Bone marrow (tissue), 2 donors: Measurements from ENCODE around the gene IFNGR1.

Experiments
- DNase-seq, 2 donors: peaks; one replicate each; lab custom pipeline; 2025; lab: John Stamatoyannopoulos, UW

IFNGR1 gene

DNA sequence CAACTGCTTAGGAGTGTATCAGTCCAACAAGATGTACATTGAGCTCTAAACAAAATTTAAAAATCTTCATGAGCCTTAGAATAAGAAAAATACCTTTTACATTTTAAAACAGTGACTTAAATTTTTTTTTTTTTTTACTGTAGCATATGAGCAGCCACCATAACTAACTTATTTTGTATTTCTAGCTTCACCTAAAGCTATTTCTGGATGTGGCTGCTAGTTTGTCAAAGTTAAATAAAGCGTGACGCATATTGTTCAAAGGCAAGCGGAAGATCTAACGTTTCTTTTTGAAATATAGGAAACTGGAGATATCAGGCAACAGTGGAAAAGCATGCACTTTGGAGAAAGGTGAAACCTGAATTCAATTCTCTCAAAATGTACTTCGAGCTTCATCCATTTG lies 42.5 kb downstream of the IFNGR1 start:
- no peak for DNase-seq

DNA sequence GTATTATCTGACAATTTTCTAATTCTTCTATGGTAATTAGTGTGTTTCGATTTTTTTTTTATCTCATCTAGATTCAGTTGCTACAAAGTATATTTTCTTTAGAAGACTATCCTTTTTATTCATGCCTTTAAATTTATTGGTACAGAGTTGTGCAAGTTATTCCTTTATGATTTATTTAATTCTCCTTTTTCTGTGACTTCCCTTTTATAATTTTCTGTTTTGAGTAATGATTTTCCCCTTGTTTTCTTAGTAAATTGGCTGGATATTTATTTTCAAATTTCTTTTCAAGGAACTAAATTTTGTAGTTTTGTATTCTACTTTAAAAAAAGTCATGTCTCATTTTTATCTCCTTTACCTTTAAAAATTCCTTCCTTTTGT lies 43.3 kb downstream of the IFNGR1 start:
- no peak for DNase-seq

DNA sequence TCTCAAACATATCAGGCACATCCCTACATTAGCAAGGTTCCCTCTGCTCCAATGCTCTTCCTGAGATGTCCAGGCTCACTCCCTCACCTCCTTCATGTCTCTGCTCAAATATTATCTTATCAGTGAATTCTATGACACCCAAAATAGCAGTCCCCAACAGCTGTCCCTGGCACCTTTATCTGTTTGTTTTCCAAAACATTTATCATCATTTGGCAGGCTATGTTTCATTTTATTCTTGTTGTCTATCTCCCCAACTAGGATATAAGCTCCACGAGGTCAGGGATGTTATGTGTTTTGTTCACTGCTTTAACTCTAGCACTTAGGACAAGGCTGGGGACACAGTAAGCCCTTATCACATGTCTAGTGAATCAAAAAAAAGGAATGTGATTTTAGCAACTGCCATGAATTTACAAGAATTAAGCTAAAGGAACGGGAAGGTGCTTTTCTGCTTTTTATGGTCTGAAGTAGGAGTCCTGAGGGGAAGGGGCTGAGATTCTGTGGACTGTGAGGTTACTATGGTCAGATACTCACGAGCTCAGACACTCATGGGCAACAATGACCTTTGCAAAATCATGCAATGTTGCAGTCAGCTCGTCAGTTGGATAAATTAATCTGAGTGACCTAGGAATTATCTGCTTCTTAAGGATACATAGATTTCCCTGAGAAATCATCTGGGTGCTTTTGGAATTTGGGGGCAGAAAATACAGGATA lies 43.9 kb downstream of the IFNGR1 start:
- DNase-seq = no peak

DNA sequence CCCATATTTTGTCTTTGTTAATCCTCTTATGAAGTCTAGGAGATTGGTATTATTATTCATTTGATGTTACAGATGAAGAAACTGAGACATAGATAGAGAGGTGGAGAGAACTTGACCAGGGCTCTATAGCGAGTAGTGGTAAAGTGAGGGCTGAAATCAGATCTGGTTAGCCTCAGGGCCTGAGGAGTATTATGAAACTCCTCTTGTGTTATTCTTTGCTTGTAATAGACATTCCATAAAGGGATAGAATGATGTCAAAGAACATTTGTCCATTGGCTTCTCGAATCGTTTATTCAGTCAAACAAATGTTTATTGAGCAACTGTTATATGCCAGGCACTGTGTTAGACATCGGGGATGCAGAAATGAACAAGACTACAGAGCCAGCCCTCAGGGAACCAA lies 45.7 kb downstream of the IFNGR1 start, which contains the start of gene IL22RA2:
Gene IL22RA2, minus strand, starts transcription at position 144 of the 400 bp plus-strand sequence. CDS start 11,895 bp downstream, outside the sequence.
- no peak for DNase-seq

DNA sequence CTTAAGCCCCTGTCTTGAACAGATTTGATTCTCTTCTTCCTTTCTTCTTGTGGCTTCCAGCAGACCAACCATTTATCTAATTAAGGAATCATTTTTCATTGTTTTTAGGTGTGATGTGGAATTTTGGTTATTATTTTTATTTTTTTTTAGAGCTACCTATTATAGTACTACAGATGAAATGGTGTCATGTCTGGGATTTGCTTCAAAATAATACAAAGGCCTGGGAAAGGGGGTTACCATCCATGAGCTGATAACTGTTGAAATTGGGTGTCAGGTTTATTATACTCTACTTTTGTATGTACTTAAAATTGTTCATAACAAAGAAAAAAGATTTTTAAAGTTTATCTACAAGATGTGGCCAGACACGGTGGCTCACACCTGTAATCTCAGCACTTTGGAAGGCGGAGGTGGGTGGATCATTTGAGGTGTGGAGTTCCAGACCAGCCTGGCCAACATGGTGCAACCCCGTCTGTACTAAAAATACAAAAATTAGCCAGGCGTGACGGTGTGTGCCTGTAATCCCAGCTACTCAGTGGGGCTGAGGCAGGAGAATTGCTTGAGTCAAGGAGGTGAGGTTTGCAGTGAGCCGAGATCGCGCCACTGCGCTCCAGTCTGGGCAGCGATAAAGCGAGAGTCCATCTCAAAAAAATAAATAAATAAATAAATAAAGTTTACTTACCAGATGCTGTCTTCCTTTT lies 46.3 kb downstream of the IFNGR1 start:
- no peak for DNase-seq

DNA sequence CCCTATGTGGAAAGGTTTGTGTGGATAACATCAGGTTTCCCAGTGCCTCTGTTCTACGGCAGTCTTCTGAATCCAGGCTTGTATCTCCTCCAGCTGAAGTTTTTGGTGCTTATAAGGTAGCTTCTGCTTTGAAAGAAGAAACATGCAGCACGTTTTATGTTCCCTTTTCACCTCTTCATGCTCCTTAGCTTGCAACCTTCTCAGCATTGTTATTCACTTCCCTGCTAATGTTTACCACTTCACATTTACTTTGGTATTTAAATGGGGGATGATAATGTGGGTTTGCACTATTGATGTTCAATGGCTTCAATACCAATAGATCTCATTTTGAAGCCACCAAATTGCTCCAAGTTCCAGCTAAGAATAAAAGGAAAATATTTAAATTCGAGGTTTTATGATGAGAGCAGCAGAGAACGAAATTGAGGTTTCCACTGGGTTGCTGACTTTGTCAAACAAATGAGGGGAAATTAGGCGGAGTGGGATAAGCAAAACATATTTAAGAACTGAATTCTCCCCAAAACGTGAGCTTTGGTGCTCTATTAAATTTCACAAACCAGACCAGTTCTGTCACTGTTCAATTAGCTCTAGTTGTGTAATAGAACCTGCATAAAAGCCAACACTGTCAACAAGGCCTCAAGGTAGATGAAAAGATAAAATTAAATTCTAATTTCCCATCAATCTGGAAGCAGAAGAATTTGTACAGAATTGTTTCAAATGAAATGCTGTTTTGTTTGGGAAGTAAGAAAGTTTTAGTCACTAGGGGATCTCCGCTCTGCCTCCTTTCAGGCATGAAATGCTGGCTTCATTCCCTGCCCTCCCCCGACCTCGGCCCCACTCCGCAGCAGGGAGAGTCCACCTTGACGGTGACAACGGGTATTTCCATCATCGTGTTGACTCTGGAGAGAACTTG lies 47.1 kb downstream of the IFNGR1 start:
- DNase-seq = no peak

DNA sequence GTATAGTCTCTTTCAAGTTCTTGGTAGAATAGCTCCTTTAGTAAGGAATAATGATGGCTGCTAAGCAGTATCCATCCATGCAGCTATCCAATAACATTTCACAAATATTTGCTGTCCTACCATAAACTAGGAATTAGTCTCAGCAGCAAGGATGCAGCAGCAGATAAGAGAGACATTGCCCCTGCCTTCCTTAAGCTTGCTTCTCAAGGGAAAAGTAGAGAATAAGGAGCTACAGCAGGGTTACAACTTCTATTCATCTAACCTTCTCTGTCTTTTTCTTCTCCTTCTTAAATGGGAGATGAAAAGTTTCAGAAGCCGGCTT lies 48.2 kb downstream of the IFNGR1 start:
- DNase-seq = no peak

DNA sequence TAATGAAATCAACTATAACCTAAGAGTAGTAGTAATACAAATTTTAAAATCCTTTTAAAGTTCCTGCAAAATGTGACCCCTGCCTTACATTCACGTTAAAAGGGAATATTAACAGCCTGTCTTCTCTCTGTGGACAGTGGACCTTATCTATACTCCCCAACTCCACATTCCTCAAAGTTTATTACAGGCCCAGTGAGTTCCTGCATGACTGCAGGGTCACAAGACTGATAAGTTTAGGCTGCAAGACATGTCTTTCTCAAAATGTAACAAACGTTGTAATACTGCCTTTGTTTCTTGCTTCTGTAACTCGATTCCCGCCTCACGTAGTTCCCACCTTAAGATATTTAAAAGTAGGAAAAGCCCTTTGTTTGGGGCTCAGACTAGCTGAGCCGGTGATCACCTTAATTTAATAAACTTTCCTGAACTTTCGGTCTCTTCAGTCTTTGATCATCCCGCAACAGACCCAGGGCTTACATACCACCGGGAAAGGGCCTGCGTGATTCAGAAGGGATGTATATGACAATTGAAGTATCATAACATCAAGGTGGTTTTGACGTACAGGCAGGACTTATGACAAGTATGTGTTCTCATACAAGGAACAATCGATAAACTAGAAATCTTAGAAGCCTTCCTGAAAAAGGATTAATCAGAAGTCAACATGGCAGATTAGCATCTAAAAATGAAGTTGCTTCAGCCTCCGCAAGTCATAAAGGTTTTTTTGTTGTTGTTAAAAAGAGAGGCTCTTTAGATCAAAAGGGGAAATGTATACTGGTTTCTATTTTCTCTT lies 48.7 kb downstream of the IFNGR1 start:
- no peak for DNase-seq

DNA sequence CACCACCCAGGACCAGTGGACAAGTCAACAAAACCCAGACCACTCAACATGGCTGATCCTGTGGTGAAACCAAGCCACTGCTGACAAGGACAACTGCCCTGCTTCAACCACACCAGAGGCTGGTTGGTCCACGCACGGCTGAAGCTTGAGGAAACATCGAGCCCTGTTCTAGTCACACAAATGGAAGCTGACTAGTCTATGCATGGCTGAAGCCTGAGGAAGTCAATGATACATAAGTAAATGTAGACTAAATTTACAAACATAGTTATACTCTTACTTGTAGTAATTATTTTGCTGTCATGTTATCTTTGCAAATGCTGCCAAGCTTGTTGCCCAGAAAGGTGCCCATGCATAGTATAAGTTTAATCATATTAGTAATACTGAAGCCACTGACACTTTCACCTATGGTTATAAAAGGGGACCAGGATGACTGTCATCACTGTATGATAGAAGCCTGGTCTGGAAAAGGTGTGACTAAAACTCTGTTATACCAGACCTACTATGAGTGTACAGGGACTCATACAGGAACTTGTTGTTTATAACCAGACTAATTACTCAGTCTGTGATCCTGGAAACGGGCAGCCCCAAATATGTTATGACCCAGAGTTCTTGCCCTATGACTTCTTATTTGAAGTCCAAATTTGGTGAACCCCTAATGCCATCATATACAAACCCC lies 51.3 kb downstream of the IFNGR1 start:
- DNase-seq = no peak

DNA sequence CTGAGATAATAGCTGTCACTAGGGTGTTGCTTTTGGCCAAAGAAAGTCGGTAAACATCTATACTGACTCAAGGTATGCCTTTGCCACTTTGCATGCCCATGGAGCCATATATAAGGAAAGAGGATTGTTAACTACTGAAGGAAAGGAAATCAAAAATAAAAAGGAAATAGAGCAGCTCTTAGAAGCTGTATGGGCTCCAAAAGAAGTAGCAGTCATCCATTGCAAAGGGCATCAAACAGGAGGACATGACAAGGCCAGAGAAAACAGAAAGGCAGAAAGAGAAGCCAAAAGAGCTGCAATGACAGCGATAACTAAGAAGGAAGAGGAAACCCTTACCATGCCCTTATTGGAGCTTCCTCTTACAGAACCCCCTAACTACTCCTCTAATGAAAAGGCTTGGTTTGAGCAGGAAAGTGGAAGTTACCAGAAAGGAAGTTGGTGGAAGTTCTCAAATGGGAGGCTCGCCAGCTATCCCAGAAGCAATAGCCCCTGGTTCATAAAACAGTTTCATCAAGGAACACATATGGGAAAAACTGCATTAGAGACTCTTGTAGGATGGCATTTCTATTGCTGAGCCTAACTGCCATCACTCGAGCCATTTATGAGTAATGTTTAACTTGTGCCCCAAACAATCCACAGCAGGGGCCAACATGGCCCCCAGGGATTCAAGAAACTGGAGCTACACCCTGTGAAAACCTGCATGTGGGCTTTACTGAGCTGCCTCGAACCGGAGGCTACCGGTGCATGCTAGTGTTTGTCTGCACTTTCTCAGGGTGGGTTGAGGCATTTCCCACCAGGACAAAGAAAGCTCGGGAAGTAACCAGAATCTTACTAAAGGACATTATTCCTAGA lies 52.7 kb downstream of the IFNGR1 start:
- peak in 1 of 2 donors; percentile 23 for DNase-seq

DNA sequence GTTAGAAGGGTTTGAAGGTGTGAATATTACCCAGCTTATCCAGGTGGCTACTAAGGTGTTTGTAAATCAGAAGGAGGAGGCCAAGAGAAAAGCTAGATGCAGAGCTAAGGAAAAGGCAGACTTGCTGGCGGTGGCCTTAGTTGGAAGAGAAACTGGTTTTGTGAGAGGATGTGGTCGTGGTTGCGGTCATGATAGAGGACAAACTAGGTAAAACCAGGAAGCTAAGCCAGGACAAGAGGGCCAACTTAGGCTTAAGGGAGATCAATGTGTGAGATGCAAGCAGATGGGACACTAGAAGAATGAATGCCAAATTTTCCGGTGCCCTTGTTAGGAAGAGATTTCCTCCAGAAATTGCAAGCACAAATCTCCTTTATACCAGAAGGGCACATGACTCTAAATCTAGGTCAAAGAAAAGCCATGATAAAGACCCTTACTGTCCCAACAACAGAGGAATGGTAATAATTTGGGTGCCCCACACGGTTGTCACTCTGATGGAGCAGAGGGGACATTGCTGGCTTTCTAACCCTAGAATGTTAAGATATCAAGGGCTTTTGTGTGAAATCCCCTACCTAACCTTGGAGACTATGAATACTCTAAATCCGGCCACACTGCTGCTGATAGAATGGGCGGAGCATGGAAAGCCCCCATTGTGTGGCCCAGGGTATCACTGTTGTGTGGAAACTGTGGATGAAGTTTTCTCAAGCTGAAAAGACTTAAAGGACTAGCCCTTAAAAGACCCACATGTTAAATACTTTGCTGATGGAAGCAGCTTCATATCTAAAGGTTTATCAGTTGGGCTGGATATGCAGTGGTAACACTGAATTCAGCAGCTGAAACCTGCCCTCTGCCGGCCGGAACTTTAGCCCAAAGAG lies 53.6 kb downstream of the IFNGR1 start:
- DNase-seq = peak in 1 of 2 donors; percentile 11

DNA sequence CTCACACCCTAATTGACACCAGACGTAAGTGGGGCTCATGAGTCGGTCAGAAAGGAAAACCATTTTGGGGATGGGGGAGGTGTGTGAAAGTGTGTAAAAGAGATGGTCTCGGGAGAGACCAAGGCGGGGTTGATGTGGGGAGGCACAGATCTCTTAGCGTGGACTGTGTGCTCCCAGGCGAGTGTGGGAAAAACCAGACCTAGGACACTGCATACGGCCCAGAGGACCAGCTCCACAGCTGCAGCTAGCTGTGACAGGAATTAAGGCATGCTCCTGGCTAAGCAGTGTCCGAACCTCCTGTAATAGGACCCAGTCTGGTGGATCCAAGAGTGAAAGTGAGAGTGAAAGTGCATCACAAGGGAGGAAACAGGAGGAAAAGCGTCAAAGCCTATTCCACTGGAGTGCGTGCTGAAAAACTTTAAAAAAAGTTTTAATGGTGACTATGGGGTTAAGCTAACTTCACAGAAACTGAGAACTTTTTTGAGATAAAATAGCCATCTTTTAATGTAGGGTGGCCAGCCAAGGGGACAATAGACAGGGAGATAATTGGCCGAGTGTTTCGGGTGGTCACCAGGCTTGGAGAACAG lies 55.4 kb downstream of the IFNGR1 start:
- DNase-seq = no peak

DNA sequence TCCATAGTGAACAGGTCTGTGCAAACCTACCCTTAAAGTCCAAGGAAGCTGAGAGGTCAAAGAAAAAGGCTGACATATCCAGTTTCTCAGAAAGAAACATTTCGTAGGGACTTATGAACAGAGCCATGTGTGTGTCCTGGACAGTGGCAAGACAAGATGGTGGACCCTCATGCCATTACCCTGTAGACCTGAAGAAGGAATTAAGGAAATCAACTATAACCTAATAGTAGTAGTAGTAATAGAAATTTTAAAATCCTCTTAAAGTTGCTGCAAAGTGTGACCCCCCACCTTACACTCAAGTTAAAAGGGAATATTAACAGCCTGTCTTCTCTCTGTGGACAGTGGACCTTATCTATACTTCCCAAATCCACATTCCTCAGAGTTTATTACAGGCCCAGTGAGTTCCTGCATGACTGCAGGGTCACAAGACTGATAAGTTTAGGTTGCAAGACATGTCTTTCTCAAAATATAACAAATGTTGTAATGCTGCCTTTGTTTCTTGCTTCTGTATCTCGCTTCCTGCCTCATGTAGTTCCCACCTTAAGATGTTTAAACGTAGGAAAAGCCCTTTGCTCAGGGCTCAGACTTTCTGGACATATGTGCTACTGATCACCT lies 56.4 kb downstream of the IFNGR1 start:
- no peak for DNase-seq

DNA sequence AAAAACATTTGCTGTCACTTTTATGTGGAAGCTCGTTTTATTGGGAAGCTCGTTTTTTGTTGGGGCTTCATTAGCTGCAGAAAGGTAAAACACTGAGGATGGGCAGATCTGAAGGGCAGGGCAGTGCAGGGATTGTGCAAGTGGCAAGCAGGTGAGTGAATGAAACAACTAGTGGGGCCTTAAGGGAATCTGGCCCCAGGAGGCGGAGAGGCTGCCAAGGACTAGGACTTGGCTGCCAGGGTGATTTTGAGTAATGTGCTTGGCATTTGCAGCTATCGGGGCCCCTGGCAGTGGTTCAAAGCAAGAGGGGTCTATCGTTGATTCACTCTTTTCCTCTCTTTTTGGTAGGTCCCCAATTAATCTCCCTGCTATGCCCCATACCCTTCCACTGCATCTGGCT lies 57.2 kb downstream of the IFNGR1 start:
- DNase-seq = no peak

DNA sequence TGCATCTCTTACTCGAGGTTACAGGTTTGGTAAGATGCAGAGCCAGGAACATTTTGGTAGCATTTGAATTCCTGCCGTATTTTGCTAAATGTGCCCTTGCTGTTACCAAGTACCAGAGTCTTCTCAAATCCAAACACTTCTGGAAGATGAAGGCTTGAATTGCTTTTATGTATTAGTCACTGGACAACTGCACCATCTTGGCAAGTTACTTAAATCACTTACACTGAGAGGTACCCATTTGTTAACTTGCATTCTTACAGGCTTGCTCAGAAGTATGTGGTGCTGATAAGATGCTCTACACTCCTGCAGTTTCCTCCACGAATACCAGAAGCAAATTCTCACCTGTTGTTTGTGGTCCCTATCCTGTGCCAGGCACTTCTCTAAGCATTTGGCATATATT lies 58.4 kb downstream of the IFNGR1 start:
- DNase-seq = no peak

DNA sequence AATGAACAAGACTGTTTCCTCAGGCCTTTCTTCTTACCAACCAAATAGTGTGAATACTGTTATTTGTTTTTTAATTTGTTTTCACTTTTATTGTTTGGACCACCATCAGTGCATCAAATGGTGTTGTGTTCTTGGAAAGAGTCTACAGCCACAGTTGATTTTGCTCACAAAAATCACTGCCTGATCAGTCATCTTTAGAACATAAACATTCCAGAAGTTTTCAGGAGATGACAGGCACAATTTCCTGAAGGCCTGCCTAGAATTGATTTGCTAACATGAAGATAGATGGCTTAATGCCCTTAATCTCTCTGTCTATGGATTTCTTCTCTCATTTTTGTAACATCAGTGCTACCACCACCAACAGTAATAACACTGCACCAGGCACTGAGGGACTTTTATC lies 59.3 kb downstream of the IFNGR1 start:
- DNase-seq = no peak

DNA sequence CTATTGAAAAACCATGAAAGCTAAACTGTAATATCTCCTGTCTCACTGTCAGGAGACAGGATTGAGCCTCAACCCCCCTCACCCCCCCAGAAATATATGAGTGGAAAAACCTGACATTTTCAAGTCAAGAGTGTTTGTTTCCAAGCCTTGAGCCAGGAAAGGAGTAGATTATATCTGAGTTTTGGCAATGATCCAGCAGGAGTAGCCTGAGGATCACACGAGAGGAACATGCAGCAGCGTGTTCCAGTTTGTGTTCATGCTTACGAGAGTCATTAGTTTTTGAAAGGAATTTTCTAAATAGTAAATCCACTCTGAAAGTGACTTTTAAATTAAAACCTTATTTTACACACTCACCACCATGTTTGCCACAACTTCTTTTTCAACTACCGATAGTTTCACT lies 61.6 kb downstream of the IFNGR1 start:
- DNase-seq = no peak

DNA sequence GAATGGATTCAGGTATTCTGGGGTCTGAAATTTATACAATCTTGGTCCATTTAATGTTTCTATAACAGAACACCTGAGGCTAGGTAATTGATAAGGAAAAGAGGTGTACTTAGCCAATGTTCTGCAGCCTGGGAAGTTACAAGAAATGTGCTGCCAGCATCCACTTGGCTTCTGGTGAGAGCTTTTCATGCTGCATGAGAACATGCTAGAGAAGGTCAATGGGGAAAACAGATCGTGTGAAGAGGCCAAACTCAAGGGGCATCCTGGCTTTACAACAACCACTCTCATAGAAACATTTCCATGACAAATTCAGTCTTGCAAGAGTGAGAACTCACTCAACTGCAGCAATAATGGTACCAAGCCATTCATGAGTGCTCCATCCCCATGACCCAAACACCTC lies 62.5 kb downstream of the IFNGR1 start:
- DNase-seq = no peak

DNA sequence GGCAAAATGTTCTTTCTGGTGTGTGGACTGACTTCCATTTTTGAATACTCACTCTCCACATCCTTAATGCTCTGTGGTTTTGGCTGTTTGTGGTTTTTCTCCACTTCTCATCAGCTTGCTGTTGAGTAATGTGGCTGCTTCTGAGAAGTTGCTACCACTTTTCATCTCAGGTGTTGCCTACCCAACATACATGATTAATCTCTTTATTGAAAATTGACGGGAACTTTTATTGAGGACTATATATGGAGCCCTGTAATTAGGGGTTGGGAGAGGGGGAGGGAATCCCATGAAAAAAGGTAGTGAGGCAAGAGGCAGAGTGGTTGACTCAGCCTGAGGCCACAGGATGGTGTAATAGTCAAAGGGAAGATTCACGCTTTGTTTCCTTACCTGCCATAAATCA lies 63.4 kb downstream of the IFNGR1 start:
- DNase-seq = peak in 1 of 2 donors; percentile 39
